ENCODE data around the gene NLRP1.

- TF ChIP-seq POLR2A (IDR thresholded peaks at IDR 0.05; ENCODE audit: low read depth) (no peak), CTCF (IDR thresholded peaks at IDR 0.05) (no peak), EP300 (IDR thresholded peaks at IDR 0.05) (no peak), POLR2AphosphoS5 (IDR thresholded peaks at IDR 0.05) (no peak)
Observed at GRCh38 chr17:5536866-5537650, 47.3 kb downstream of the NLRP1 start.
